A204.1 (cell line): ENCODE data around the gene OSTF1.
A peak's percentile ranks its signal among the peaks of the same experiment; 100 is the strongest.

Experiments used
- FAIRE-seq: peaks from 2 replicates; lab custom pipeline; 2012; peaks lifted over from hg19 to GRCh38; lab: Jason Lieb, UNC

OSTF1 gene

GRCh38 chr9:75121914-75122558 lies 33.7 kb downstream of the OSTF1 start:
- no peak for FAIRE-seq

DNA sequence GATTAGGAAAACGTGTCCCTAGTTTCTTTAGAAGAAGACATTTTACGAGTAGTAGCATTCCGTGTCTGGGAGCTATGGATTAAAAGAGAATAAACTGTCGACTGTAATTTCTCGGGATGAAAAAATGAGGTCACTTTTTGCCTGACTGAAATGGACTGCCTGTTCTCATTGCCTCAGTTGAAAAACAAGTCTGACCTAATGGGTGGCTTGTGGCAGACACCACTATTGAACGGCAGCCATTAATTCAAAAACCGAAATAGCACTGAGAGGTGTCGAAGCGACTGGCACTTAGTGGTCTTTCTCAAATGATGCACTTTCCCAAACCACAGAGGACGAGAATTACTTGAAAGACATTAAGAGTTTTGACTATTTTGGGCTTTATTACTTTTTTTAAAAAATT lies 35.4 kb downstream of the OSTF1 start:
- FAIRE-seq, result no peak

- no peak for FAIRE-seq
Measured at GRCh38 chr9:75128535-75128934, 40.2 kb downstream of the OSTF1 start.

DNA sequence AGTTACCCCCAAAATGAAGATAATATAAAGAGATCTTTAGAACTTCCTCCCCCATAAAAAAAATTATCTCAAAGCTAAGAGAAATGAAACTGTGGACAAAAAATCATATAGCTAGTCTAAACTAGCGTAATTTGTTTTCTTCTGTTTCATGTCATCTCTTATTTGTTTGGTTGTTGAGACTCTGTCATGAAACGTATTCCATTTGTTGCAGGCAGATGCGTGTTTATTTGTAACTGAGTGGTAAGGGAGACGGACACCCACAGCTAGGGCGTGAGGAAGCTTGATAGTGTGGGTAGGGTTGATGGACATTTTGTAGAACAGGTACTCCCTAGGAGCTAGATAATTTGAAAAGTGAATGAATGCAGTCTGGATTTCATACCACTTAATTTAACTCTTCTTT lies 41.9 kb downstream of the OSTF1 start:
- FAIRE-seq, result no peak

DNA sequence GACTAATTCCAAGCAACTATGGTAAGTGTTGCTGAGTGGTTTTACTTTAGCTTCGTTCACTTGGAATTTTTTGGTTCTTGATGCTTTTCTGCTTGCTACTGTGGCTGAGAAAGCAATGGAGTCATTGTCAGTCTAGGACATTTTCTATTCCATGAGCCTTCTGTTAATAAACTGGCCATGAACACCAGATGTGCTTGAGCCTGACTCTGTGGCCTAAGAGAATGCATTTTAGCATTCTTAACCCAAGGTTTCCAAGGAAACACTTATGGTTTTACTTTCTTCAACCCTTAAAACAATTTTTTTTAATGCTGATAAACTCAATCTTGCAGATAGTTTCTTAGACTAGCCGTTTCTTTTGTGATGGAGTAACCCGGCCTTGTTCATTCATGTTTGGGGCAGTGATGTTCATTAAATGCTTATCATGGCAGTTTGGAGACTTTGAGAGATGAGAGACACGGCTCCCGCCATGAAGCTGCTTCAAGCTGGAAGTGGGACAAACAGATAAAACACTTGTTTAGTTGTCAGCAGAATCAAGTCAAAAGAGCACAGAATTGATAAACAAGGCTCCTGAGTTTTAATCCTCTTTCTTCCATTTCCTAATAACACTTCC lies 42.4 kb downstream of the OSTF1 start:
- no peak for FAIRE-seq

- FAIRE-seq, result no peak
Measured at GRCh38 chr9:75131700-75132099, 43.4 kb downstream of the OSTF1 start.

- no peak for FAIRE-seq
Measured at GRCh38 chr9:75132244-75132643, 43.9 kb downstream of the OSTF1 start.

- no peak for FAIRE-seq
Measured at GRCh38 chr9:75133396-75133795, 45.1 kb downstream of the OSTF1 start.

- FAIRE-seq, result no peak
Measured at GRCh38 chr9:75134495-75134894, 46.2 kb downstream of the OSTF1 start.

GRCh38 chr9:75138260-75139040 lies 50.1 kb downstream of the OSTF1 start:
- FAIRE-seq, result no peak

GRCh38 chr9:75139201-75139600 lies 50.9 kb downstream of the OSTF1 start:
- FAIRE-seq, result no peak

GRCh38 chr9:75140261-75140660 lies 51.9 kb downstream of the OSTF1 start:
- FAIRE-seq, result no peak

DNA sequence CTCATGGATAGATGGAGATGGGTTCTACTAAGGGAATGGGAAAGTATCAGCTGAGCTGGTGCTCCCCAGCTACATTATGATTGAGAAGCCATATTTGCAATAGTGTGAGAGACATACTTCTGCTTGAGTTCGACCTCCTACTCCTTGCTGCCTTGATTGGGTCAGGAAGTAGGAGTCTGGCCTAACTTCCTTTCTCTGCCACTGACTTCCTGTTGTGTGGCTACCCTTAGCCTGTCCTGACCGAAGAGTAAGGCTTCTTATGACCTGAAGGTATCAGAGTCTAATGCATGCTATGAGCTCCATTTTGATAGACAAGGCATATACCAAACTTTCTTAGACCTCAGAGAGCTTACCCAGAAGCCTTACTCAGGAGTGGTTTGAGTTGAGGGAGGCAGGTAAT lies 53.9 kb downstream of the OSTF1 start:
- FAIRE-seq, result no peak

- no peak for FAIRE-seq
Measured at GRCh38 chr9:75146229-75146628, 57.9 kb downstream of the OSTF1 start.

- no peak for FAIRE-seq
Measured at GRCh38 chr9:75147638-75148037, 59.3 kb downstream of the OSTF1 start.

DNA sequence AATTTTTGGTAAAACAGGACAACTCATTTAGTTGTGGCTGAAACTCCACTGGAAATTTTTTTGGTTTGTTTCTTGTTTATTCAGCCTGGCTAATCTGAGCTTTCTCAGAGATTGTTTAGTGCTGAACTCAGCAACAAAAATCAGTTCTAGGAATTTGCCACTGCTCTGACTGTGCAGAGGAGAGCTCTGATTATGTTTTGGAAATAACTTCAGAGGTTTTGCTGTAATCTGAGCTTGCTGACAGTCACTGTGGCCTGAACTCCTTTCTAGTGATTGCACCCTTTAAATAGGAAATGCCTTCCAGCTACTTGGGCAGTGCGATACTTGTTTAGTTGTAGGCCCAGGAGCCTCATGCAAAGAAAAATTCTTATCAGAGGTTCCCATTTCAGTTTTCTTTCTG lies 60.2 kb downstream of the OSTF1 start:
- FAIRE-seq, result no peak

- FAIRE-seq, result no peak
Measured at GRCh38 chr9:75149841-75150241, 61.5 kb downstream of the OSTF1 start.

GRCh38 chr9:75150512-75150911 lies 62.2 kb downstream of the OSTF1 start:
- FAIRE-seq, result no peak

GRCh38 chr9:75152416-75152815 lies 64.1 kb downstream of the OSTF1 start:
- no peak for FAIRE-seq

DNA sequence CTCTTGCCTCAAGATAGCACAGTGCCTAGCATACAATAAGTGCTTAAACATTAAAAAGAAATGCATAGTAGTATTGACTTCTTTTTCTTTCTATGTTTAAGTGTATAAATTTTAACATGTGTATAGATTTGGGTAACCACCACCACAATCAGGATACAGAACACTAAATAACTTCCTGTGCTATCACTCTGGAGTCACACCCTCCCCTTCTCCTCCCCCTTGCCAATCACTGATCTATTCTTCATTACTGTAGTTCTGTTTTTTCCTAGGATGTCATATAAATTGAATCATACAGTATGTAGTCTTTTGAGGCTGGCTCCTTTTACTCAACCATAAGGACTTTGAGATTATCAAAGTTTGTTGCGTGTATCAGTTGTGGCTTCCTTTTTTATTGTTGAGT lies 68.5 kb downstream of the OSTF1 start:
- no peak for FAIRE-seq

- no peak for FAIRE-seq
Measured at GRCh38 chr9:75161116-75161857, 73.0 kb downstream of the OSTF1 start.

- no peak for FAIRE-seq
Measured at GRCh38 chr9:75163764-75164163, 75.5 kb downstream of the OSTF1 start.

GRCh38 chr9:75164573-75164972 lies 76.3 kb downstream of the OSTF1 start:
- FAIRE-seq, result peak; percentile 29
